HG03460 (cell line): Measurements from ENCODE around the gene PREX1.
A peak's percentile ranks its signal among the peaks of the same experiment; 100 is the strongest.
"Not testable (repeated sequence)": the region's sequence is repeated elsewhere in the genome, so short reads cannot be mapped to it uniquely, and the experiment has no call there.

Experiments used
- ATAC-seq: cut with Tn5 transposase; IDR thresholded peaks from one replicate; pipeline ENCODE4 v1.9.1; 2021; ENCODE audit not compliant: unreplicated experiment

PREX1 gene

GRCh38 chr20:48613926-48614325, 213.9 kb downstream of the PREX1 start:
- ATAC-seq = no peak

DNA sequence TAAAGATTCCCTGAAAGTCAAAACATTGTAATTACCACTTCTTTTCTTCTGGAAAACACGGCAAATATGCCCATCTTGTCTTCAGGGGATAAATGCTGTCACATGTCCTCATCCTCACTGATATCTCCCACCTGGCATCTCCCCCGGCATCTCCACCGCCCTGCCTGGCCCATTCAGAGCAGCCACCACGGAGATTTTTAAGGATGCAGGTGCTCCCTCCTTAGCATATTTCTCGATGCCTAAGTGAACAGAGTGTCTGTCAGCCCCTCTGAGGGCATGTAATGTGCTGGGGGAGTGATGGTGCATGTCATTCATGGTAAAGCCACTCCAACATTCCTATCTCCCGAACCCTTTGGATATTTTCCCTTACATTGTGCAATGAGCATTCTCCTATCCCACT, 215.5 kb downstream of the PREX1 start:
- no peak for ATAC-seq

- ATAC-seq = no peak
Observed at GRCh38 chr20:48610996-48611395, 216.8 kb downstream of the PREX1 start.

DNA sequence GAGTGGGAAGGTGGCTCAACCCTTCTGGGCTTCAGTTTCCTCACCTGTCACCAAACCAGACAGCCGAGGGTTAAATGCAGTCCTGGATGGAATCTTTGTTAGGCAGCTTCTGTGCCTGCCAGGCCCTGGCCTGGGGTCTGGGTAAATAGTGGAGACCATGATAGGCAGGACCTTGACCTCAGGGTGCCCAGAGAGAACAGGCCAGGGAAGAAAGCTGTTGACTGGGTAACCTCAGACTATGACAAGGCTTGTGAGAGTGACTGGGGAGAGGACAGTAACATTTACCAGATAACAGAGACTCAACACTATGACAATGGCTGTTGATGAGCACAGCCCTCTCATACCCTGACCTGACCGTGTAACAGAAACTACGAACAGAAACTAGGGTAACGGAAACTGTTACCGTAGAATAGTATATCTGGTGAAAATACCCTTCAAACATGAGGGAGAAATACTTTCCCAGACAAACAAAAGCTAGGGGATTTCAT, 218.3 kb downstream of the PREX1 start:
- ATAC-seq = peak; percentile 67

GRCh38 chr20:48608756-48609155, 219.0 kb downstream of the PREX1 start:
- no peak for ATAC-seq

DNA sequence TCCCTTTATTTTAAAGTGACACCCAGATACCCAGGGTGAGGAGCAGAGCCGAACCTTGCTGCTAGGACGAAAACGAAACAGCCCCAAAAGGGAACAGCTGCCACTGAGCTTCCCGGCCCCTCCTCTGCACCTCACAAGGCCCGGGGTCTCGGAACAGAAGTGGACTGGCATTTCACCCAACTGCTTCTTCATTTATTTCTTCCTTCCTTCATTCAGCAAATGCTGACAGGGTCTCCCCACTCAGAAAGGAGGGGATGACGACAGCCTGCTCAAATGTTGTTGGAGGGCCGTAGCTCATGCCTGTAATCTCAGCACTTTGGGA, 220.3 kb downstream of the PREX1 start:
- ATAC-seq = no peak

DNA sequence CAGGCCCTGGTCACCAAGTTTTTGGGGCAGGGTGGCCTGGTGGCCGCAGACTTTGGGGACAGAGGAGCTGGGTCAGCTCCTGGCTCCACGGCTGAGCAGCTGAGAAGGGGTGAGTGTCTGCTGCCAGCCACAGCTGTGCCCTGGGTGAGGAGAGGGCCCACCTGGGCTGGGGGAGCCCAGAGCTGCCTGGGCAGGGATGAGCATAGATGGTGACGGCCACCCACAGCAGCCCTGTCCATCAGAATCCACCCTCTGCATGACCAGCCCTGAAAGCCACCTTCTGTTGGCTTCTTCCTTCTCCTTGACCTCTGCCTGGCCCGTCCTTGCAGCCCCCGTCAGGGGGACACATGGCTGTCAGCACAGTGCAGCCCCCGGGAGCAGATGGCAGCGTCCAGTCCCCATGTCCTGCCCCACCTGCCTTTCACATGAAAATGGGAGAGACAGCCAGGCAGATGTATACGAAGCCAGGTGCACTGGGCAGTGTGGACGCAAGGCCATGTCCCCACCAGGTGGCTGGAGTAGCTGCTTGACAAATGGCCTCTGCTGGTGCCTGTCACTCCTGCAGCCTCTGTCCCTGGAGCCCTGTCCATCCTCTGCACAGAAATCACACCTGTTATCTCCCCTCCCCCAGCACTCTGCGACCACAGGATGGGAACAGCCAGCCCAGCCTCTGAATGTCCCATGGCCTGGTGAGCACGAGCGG, 220.8 kb downstream of the PREX1 start:
- no peak for ATAC-seq

DNA sequence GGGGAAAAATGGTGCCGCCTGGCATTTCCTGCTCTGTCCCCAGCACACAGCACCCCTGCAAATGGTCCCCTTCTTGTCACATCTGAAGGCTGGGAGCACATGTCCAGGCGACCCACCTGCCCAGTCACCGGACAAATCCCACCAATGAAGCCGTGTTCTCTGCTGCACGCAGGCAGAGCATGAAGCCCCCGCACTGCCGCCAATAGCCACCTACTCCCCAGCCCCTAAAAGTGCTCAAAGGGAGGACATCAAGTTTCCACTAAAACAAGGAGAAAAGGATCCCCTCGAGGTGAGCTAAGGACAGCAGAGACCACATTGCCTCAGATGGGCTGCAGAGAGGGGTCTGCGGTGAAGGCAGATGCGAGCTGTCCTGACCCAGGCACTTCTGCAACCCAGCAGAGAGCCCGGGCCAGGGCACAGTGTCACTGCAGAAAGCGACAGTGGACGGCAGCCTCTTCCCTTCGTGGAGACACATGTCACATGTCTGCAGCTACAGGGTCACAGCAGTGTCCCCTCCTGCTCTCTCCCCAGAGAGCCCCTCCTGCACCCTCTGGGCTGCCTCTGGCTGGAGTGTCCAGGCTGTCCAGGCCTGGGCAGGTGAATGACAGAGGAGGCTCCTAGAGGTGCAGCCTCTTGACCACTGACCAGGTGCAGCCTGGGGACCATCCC, 221.5 kb downstream of the PREX1 start:
- no peak for ATAC-seq

- ATAC-seq = no peak
Observed at GRCh38 chr20:48605364-48606171, 222.2 kb downstream of the PREX1 start.

DNA sequence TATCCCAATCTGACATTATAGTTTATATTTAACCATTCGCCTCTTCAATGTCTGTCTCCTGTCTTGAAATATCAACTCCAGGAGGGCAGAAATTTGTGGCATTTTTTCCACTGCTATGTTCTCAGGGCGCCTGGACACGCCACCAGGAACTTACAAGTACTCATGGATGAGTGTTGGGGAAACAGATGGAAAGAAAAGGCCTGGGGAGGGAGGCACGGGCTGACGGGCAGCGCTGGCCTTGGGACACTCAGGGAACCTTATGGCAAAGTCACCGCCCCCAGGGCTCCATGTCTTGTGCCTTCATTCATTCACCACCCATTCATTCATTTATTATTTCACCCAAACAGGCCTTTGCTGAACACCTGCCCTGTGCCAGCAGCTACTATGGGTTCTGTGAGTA, 222.9 kb downstream of the PREX1 start:
- no peak for ATAC-seq

GRCh38 chr20:48604426-48604825, 223.4 kb downstream of the PREX1 start:
- no peak for ATAC-seq

DNA sequence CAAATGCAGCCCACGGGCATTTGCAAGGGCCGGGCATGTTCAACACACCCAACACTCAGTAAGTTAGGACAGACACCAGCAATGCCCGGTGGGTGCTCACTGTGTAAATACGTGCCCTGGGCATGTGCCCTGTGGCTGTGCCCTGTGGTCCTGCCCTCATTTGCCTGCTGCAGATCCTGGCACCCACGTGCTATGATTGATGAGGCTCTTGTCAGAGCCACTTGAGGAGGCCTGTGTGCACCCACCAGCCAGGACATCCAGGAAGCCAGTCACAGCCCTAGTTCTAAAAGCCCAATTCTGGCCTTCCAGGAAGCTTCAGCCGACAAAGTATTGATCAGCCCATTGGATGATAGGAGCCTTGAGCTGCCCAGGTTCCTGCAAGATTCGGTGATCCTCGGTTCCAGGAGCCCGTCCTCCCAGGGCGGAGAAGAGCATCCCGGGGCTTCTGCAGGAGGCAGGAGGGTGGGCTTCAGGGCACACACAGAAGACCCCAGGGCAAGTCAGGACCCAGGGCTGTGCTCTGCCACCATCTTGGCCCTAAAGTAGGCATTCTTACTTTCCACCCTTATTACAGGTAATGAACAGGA, 223.9 kb downstream of the PREX1 start:
- ATAC-seq = no peak

DNA sequence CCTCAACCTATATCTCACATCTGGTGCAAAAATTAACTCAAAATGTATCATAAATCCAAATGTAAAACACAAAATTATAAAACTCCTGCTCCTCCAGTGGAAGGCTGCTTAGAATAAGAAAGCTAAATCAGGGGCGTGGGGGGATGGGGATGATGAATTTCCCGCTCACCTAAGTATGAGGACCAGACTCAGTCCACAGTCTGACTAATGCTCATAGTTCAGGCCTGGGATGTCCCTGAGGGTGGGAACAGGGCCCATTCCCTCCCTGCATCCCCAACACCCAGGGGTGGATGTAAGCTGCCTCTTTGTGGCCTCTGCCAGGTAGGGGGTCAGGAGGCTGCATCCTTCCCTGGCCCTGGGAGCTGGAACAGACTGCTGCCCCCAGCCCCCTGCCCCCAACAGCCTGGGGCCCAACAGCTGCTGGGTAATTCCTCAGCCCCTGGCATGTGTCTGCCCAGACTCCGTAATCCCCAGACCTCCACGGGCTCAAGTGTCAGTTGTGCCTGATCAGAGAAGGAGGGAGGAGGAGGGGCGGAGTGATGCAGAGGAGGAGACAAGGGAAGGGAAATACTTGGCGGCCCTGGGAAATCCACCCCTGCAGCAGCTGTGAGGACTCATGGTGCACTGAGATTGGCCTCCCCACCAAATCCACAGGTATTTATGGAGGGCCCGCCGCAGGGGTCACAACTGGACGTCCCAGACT, 224.5 kb downstream of the PREX1 start:
- no peak for ATAC-seq

- no peak for ATAC-seq
Observed at GRCh38 chr20:48601798-48602197, 226.0 kb downstream of the PREX1 start.

- ATAC-seq = no peak
Observed at GRCh38 chr20:48600470-48600945, 227.3 kb downstream of the PREX1 start.

- no peak for ATAC-seq
Observed at GRCh38 chr20:48599748-48600469, 227.9 kb downstream of the PREX1 start.

GRCh38 chr20:48599106-48599747, 228.6 kb downstream of the PREX1 start:
- ATAC-seq = no peak

GRCh38 chr20:48598303-48598941, 229.4 kb downstream of the PREX1 start:
- not testable (repeated sequence) for ATAC-seq
